Smooth muscle cell (in vitro differentiated cells): Measurements from ENCODE around the gene PIGQ. TPM values are rescaled to one million over a fixed set of nuclear protein-coding genes. Genes with fewer than 3 reads are reported as not detected.

Experiments used
- DNase-seq: peaks from one replicate; lab custom pipeline; 2025; ENCODE audit not compliant: unreplicated experiment; lab: John Stamatoyannopoulos, UW
- H2AFZ ChIP-seq: fragments of 200-600 bp; sonication (generic); 2 replicates; pipeline ENCODE4 v1.6.0; 2016; ENCODE audit warnings: antibody characterized with exemption, low read depth, mild to moderate bottlenecking
- H3F3A ChIP-seq: fragments of 200-600 bp; sonication (generic); 2 replicates; pipeline ENCODE4 v1.6.0; 2017; ENCODE audit warnings: antibody characterized with exemption, low read depth
- H3K27ac ChIP-seq: fragments of 200-600 bp; sonication (generic); 2 replicates; pipeline ENCODE4 v1.5.1; 2016; ENCODE audit warnings: low read depth, mild to moderate bottlenecking
- H3K27me3 ChIP-seq: fragments of 200-600 bp; sonication (generic); 2 replicates; pipeline ENCODE4 v1.6.1; 2016; ENCODE audit warnings: low read depth, mild to moderate bottlenecking
- H3K36me3 ChIP-seq: fragments of 200-600 bp; sonication (generic); 2 replicates; pipeline ENCODE4 v1.5.1; 2016; ENCODE audit warnings: low read depth
- H3K4me1 ChIP-seq: fragments of 200-600 bp; sonication (generic); 2 replicates; pipeline ENCODE4 v1.5.1; 2016; ENCODE audit warnings: low read depth
- H3K4me2 ChIP-seq: fragments of 200-600 bp; sonication (generic); 2 replicates; pipeline ENCODE4 v1.6.0; 2016; ENCODE audit warnings: mild to moderate bottlenecking
- H3K4me3 ChIP-seq: fragments of 200-600 bp; sonication (generic); 2 replicates; pipeline ENCODE4 v1.5.1; 2016; ENCODE audit warnings: mild to moderate bottlenecking
- H3K79me2 ChIP-seq: fragments of 200-600 bp; sonication (generic); 2 replicates; pipeline ENCODE4 v1.6.0; 2016; ENCODE audit warnings: low read depth, mild to moderate bottlenecking
- H3K9ac ChIP-seq: fragments of 200-600 bp; sonication (generic); 2 replicates; pipeline ENCODE4 v1.6.0; 2016; ENCODE audit warnings: low read depth
- H3K9me3 ChIP-seq: fragments of 200-600 bp; sonication (generic); replicated peaks from 2 replicates; pipeline ENCODE4 v1.5.1; 2016; ENCODE audit warnings: low read depth
- H4K20me1 ChIP-seq: fragments of 200-600 bp; sonication (generic); 2 replicates; pipeline ENCODE4 v1.6.0; 2016; ENCODE audit warnings: low read depth
- CTCF ChIP-seq: fragments of 200-600 bp; sonication (generic); IDR thresholded peaks from 2 replicates; pipeline ENCODE4 v1.5.1; 2017; ENCODE audit warnings: borderline replicate concordance, mild to moderate bottlenecking, antibody characterized with exemption; ENCODE audit not compliant: insufficient read depth, poor library complexity, severe bottlenecking
- WGBS: methylation state at CpG from one replicate; pipeline ENCODE4 v1.1.7; 2016; ENCODE audit warnings: low lambda C conversion rate; 5-methylcytosine and 5-hydroxymethylcytosine counted together
- polyA plus RNA-seq: library from polyadenylated mRNA; unstranded; fragments of >200 nt; fragmentation: Nextera tagmentation; extraction: Ambion mirVana; gene quantifications from 2 replicates; pipeline ENCODE4 v1.2.1, GENCODE V29; 2016
- total RNA-seq: library from RNA; depleted of rRNA; stranded (reverse); fragments of >200 nt; gene quantifications from 2 replicates; pipeline ENCODE4 v1.2.3, GENCODE V29; 2014

Gene PIGQ
- total and polyA plus RNA-seq, 2 experiments from 2014 or later = 21.0 to 45.7 TPM

- peaks cover 27% of the 10 kb centered on the region for H3K4me1 ChIP-seq
- H3K9me3 ChIP-seq = no peaks in the 10 kb centered on the region
- H2AFZ ChIP-seq = no peak overlapping the region
- H3K79me2 ChIP-seq = peaks cover 24% of the 10 kb centered on the region
- no peak for TF ChIP-seq CTCF
- no peaks in the 10 kb centered on the region for H3K27me3 ChIP-seq
- H3K4me2 ChIP-seq = peak overlapping the region; percentile 87
- H4K20me1 ChIP-seq = peaks cover 47% of the 10 kb centered on the region
- no peaks in the 10 kb centered on the region for H3K36me3 ChIP-seq
- 93% methylated on average over 8 of the region's 8 CpGs for WGBS
- peaks cover 3% of the 10 kb centered on the region for H3F3A ChIP-seq
- H3K4me3 ChIP-seq = no peak overlapping the region
- H3K27ac ChIP-seq = peak overlapping the region; percentile 99
- no peak for DNase-seq
- H3K9ac ChIP-seq = peak overlapping the region; percentile 56
Measured at GRCh38 chr16:525123-525519, 44.6 kb upstream of the PIGQ start.

GRCh38 chr16:525520-526180, 44.1 kb upstream of the PIGQ start:
- Histone ChIP-seq H3K4me2 (peak overlapping the region; percentile 87), H3F3A (peaks cover 3% of the 10 kb centered on the region), H3K27ac (peak overlapping the region; percentile 99), H4K20me1 (peaks cover 53% of the 10 kb centered on the region), H3K9ac (peak overlapping the region; percentile 56), H3K4me1 (peaks cover 27% of the 10 kb centered on the region), H3K79me2 (peaks cover 30% of the 10 kb centered on the region), H3K4me3 (peak overlapping the region; percentile 78), H2AFZ (no peak overlapping the region), H3K9me3 (no peaks in the 10 kb centered on the region), H3K27me3 (no peaks in the 10 kb centered on the region), H3K36me3 (no peaks in the 10 kb centered on the region)
- peak; percentile 8 for DNase-seq
- 50% methylated on average over 13 of the region's 13 CpGs for WGBS
- TF ChIP-seq CTCF = no peak

GRCh38 chr16:526181-527014, 43.4 kb upstream of the PIGQ start:
- no peak for TF ChIP-seq CTCF

More at GRCh38 chr16:526181-527014, 43.4 kb upstream of the PIGQ start:
- peak overlapping the region; percentile 87 for H3K4me2 ChIP-seq
- peak overlapping the region; percentile 16 for H2AFZ ChIP-seq
- H3K9ac ChIP-seq = peak overlapping the region; percentile 95
- H3K9me3 ChIP-seq = no peaks in the 10 kb centered on the region
- H3K27me3 ChIP-seq = no peaks in the 10 kb centered on the region
- DNase-seq = no peak
- H3K4me1 ChIP-seq = peaks cover 27% of the 10 kb centered on the region
- H3K4me3 ChIP-seq = peak overlapping the region; percentile 78
- 21% methylated on average over 26 of the region's 26 CpGs for WGBS
- peaks cover 37% of the 10 kb centered on the region for H3K79me2 ChIP-seq
- peaks cover 60% of the 10 kb centered on the region for H4K20me1 ChIP-seq
- H3K36me3 ChIP-seq = no peaks in the 10 kb centered on the region
- peaks cover 3% of the 10 kb centered on the region for H3F3A ChIP-seq
- H3K27ac ChIP-seq = peak overlapping the region; percentile 99
